Stimulated activated memory B cell treated with anti-CD40 and anti-IgM and Interleukin-4, amounts not matched to agents 10 μg/mL and 1 μg/mL and 100 μg/mL, for 72 hours (primary cell): ENCODE data around the gene VPS18.

Source experiments
- ATAC-seq: fragments of 150-1000 bp; cut with Tn5 transposase; 2 replicates; pipeline ENCODE4 v1.10.0; 2021
- H3K27ac Mint-ChIP-seq: one replicate; pipeline ENCODE4 v1.8.0; 2022; ENCODE audit warnings: mild to moderate bottlenecking, mixed read lengths
- H3K27me3 Mint-ChIP-seq: one replicate; pipeline ENCODE4 v1.8.0; 2022; ENCODE audit warnings: mixed read lengths
- H3K36me3 Mint-ChIP-seq: one replicate; pipeline ENCODE4 v1.8.0; 2022; ENCODE audit warnings: mixed read lengths
- H3K4me1 Mint-ChIP-seq: one replicate; pipeline ENCODE4 v1.8.0; 2022; ENCODE audit warnings: mixed read lengths
- H3K4me3 Mint-ChIP-seq: one replicate; pipeline ENCODE4 v1.8.0; 2022; ENCODE audit warnings: mild to moderate bottlenecking, moderate library complexity, mixed read lengths
- H3K9me3 Mint-ChIP-seq: one replicate; pipeline ENCODE4 v1.8.0; 2022; ENCODE audit warnings: mixed read lengths

VPS18 gene

DNA sequence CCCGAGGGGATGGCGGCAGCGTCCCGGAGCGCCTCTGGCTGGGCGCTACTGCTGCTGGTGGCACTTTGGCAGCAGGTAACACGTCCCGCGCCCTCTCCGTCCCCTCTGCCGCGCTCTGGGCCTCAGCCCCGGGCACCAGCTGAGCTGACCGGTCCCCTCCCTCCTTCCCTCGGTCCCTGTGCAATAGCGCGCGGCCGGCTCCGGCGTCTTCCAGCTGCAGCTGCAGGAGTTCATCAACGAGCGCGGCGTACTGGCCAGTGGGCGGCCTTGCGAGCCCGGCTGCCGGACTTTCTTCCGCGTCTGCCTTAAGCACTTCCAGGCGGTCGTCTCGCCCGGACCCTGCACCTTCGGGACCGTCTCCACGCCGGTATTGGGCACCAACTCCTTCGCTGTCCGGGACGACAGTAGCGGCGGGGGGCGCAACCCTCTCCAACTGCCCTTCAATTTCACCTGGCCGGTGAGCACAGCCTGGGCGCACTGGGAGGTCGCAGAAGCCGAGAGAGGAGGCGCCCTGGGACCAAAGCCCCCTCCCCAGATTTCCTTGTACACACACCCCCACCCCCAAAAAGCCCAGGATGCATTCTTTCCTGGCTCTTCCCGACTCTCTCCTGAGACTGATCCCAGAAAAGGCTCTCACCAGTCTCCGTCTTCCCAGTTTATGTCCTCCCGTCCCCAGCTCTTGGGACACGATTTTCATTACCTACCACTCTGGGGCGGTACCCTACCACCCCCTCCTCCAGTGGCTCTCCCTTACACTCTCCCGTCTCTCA lies 35.6 kb downstream of the VPS18 start:
- peaks cover 52% of the 10 kb centered on the region for H3K4me1 Mint-ChIP-seq
- peaks cover 84% of the 10 kb centered on the region for H3K27me3 Mint-ChIP-seq
- ATAC-seq = no peak
- peak overlapping the region; percentile 75 for H3K4me3 Mint-ChIP-seq
- H3K36me3 Mint-ChIP-seq = no peaks in the 10 kb centered on the region
- H3K27ac Mint-ChIP-seq = no peak overlapping the region
- no peaks in the 10 kb centered on the region for H3K9me3 Mint-ChIP-seq

GRCh38 chr15:40930430-40931299 lies 36.4 kb downstream of the VPS18 start:
- ATAC-seq = no peak
- no peaks in the 10 kb centered on the region for H3K9me3 Mint-ChIP-seq
- peak overlapping the region; percentile 75 for H3K4me3 Mint-ChIP-seq
- peaks cover 52% of the 10 kb centered on the region for H3K4me1 Mint-ChIP-seq
- no peaks in the 10 kb centered on the region for H3K36me3 Mint-ChIP-seq
- no peak overlapping the region for H3K27ac Mint-ChIP-seq
- H3K27me3 Mint-ChIP-seq = peaks cover 76% of the 10 kb centered on the region

DNA sequence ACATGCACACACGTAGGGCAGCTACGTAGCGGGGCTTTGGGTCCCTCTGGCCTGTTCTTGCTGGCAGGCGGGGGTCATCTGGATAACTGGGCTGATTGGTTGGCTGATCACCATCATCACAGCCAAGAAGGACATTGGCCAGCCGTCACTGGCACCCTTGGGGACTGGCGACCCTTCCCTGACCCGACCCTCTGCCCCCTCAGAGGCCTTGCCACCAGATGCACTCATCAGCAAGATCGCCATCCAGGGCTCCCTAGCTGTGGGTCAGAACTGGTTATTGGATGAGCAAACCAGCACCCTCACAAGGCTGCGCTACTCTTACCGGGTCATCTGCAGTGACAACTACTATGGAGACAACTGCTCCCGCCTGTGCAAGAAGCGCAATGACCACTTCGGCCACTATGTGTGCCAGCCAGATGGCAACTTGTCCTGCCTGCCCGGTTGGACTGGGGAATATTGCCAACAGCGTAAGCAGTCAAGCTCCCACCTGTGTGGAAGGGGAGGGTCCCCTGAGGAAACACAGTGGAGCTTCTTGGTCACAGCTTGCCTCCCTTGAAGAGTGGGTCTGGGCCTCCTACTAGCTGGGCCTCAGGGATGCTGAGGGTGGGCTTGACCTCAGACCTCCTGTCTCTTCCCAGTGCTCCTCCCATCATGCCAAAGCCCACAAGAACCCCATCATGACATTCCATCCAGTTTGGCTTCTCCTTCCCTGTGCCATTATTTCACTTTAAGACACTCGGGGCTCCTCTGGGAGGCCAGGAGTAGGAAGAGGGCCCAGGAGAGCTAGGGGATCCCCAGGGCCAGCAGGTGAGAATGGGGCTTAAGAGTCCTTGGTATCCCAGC lies 37.3 kb downstream of the VPS18 start:
- peak overlapping the region; percentile 75 for H3K4me3 Mint-ChIP-seq
- no peak for ATAC-seq
- no peak overlapping the region for H3K27ac Mint-ChIP-seq
- no peaks in the 10 kb centered on the region for H3K36me3 Mint-ChIP-seq
- H3K27me3 Mint-ChIP-seq = peaks cover 68% of the 10 kb centered on the region
- H3K9me3 Mint-ChIP-seq = no peaks in the 10 kb centered on the region
- H3K4me1 Mint-ChIP-seq = peaks cover 45% of the 10 kb centered on the region

DNA sequence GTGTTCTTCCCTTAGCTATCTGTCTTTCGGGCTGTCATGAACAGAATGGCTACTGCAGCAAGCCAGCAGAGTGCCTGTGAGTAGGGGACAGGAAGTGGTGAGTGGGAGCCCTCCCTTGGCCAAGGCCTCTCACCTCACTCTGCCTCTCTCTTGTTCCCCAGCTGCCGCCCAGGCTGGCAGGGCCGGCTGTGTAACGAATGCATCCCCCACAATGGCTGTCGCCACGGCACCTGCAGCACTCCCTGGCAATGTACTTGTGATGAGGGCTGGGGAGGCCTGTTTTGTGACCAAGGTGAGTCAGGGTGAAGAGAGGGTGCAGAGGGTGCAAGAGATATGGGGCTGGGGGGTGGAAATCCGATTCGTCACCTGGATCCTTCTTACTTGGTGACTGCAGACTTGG lies 37.9 kb downstream of the VPS18 start:
- H3K27me3 Mint-ChIP-seq = peaks cover 61% of the 10 kb centered on the region
- H3K4me3 Mint-ChIP-seq = no peak overlapping the region
- no peaks in the 10 kb centered on the region for H3K9me3 Mint-ChIP-seq
- H3K4me1 Mint-ChIP-seq = peaks cover 39% of the 10 kb centered on the region
- no peak overlapping the region for H3K27ac Mint-ChIP-seq
- ATAC-seq = no peak
- no peaks in the 10 kb centered on the region for H3K36me3 Mint-ChIP-seq

DNA sequence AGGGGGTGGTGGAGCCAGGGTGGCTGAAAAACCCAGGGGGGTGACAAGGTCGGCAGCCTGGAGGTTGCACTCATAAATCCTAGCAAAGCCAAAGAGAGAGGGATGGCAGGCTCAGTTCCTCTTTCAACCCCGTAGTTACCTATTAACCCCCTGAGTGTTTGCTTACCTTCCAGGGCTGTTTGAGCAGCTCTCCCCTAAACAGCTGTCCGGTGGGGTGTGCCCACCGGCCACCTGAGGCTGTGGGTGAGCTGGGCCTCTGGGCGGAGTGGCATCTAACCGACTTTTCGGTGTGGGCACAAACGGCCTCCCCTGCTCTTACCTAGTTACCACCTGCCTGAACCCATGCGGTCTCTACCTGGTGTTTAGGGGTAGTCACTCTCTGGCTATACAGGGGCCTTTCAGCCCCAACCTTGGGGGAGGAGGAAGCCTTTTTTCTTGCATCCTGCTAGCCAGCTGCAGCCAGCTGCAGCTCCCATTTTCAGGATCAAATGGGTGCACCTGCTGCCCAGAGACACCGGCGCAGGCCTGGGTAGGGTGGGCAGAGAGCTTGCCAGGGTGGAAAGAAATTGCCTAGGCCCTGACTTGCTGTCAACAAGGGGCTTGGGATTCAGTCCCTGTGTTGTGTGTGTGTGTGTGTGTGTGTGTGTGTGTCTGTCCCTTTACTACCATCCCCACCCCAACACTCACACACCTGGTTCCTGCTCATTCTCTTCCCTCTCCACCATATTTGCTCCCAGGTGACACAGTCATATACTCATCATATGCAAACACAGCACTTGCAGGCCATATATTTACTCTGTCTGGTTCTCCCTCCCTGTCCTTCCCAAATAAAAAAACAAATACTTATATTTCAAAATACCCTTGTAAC lies 38.6 kb downstream of the VPS18 start:
- peaks cover 56% of the 10 kb centered on the region for H3K27me3 Mint-ChIP-seq
- no peaks in the 10 kb centered on the region for H3K36me3 Mint-ChIP-seq
- no peak for ATAC-seq
- H3K27ac Mint-ChIP-seq = no peak overlapping the region
- H3K9me3 Mint-ChIP-seq = no peaks in the 10 kb centered on the region
- H3K4me3 Mint-ChIP-seq = no peak overlapping the region
- peaks cover 35% of the 10 kb centered on the region for H3K4me1 Mint-ChIP-seq

DNA sequence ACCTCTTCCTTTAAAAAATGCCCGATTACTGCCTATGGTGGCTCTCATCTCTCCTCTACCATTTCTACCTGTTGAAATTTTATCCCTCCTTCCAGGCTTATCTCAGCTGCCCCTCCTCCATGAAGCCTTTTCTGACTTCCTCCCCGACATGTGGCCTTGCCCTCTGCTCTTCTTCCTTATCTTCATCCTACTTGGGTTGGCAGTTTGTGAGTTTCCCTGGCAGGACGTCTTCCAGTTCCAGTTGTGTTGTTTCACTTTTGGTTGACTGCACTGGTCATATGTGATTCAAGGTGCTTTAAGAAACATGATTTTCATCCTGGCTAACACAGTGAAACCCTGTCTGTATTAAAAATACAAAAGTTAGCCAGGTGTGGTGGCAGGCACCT lies 39.3 kb downstream of the VPS18 start:
- peaks cover 32% of the 10 kb centered on the region for H3K4me1 Mint-ChIP-seq

GRCh38 chr15:40934457-40934856 lies 40.2 kb downstream of the VPS18 start:
- peaks cover 23% of the 10 kb centered on the region for H3K4me1 Mint-ChIP-seq
- H3K27ac Mint-ChIP-seq = no peak overlapping the region
- no peak for ATAC-seq
- no peaks in the 10 kb centered on the region for H3K36me3 Mint-ChIP-seq
- H3K4me3 Mint-ChIP-seq = no peak overlapping the region
- peaks cover 42% of the 10 kb centered on the region for H3K27me3 Mint-ChIP-seq
- no peaks in the 10 kb centered on the region for H3K9me3 Mint-ChIP-seq

More for the DNA sequence above, 39.3 kb downstream of the VPS18 start:
- no peak overlapping the region for H3K4me3 Mint-ChIP-seq
- no peaks in the 10 kb centered on the region for H3K9me3 Mint-ChIP-seq
- peaks cover 52% of the 10 kb centered on the region for H3K27me3 Mint-ChIP-seq
- no peaks in the 10 kb centered on the region for H3K36me3 Mint-ChIP-seq
- H3K27ac Mint-ChIP-seq = no peak overlapping the region
- no peak for ATAC-seq

- Mint-ChIP-seq H3K27ac (no peak overlapping the region), H3K4me1 (peaks cover 19% of the 10 kb centered on the region), H3K27me3 (peaks cover 24% of the 10 kb centered on the region), H3K9me3 (no peaks in the 10 kb centered on the region), H3K4me3 (no peak overlapping the region), H3K36me3 (no peaks in the 10 kb centered on the region)
- no peak for ATAC-seq
Measured at GRCh38 chr15:40936234-40936708, 42.0 kb downstream of the VPS18 start.

DNA sequence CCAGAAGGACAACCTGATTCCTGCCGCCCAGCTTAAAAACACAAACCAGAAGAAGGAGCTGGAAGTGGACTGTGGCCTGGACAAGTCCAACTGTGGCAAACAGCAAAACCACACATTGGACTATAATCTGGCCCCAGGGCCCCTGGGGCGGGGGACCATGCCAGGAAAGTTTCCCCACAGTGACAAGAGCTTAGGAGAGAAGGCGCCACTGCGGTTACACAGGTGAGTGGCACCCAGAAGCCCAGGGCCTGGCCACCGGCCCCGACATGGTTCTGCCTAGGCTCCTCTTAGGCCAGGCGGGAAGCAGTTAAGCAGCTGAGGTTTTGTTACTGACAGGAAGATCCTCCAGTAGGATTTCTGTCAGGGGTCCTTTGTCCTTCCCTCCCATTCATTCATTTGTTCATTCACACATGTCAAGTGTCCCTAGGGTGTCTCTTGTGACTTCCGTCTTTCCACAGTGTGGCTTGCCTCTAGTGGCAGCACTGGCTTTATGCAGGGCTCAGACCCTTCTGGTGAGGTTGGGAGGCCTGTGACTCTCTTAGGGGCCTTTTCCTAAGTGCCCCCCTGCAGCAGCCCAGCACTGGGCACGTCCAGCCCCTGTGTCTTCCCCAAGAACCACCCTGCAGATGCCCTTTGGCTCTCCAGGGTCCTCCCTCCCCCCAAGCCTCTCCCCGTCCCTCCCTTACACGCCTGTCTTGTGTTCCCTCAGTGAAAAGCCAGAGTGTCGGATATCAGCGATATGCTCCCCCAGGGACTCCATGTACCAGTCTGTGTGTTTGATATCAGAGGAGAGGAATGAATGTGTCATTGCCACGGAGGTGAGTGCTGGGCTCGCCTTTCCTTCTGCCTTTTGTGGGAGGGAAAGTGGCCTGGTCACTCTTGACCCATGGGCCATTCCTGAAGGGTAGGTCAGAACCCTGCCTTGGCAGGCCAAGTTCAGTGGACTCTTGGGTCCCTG lies 42.7 kb downstream of the VPS18 start:
- H3K4me3 Mint-ChIP-seq = no peak overlapping the region
- H3K4me1 Mint-ChIP-seq = peaks cover 15% of the 10 kb centered on the region
- peaks cover 17% of the 10 kb centered on the region for H3K27me3 Mint-ChIP-seq
- H3K27ac Mint-ChIP-seq = no peak overlapping the region
- ATAC-seq = no peak
- H3K36me3 Mint-ChIP-seq = no peaks in the 10 kb centered on the region
- H3K9me3 Mint-ChIP-seq = no peaks in the 10 kb centered on the region

- no peak for ATAC-seq
- Mint-ChIP-seq H3K27ac (no peak overlapping the region), H3K9me3 (no peaks in the 10 kb centered on the region), H3K4me1 (peaks cover 20% of the 10 kb centered on the region), H3K4me3 (no peak overlapping the region), H3K27me3 (peaks cover 9% of the 10 kb centered on the region), H3K36me3 (no peaks in the 10 kb centered on the region)
Measured at GRCh38 chr15:40937762-40938535, 43.7 kb downstream of the VPS18 start.

DNA sequence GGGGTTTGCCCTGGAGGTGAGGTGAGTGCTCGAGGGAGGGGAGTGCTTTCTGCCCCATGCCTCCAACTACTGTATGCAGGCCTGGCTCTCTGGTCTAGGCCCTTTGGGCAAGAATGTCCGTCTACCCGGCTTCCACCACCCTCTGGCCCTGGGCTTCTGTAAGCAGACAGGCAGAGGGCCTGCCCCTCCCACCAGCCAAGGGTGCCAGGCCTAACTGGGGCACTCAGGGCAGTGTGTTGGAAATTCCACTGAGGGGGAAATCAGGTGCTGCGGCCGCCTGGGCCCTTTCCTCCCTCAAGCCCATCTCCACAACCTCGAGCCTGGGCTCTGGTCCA lies 44.3 kb downstream of the VPS18 start:
- ATAC-seq = no peak
- no peaks in the 10 kb centered on the region for H3K36me3 Mint-ChIP-seq
- H3K4me1 Mint-ChIP-seq = peaks cover 23% of the 10 kb centered on the region
- peak overlapping the region; percentile 4 for H3K27ac Mint-ChIP-seq
- H3K27me3 Mint-ChIP-seq = peaks cover 4% of the 10 kb centered on the region
- no peak overlapping the region for H3K4me3 Mint-ChIP-seq
- H3K9me3 Mint-ChIP-seq = no peaks in the 10 kb centered on the region

DNA sequence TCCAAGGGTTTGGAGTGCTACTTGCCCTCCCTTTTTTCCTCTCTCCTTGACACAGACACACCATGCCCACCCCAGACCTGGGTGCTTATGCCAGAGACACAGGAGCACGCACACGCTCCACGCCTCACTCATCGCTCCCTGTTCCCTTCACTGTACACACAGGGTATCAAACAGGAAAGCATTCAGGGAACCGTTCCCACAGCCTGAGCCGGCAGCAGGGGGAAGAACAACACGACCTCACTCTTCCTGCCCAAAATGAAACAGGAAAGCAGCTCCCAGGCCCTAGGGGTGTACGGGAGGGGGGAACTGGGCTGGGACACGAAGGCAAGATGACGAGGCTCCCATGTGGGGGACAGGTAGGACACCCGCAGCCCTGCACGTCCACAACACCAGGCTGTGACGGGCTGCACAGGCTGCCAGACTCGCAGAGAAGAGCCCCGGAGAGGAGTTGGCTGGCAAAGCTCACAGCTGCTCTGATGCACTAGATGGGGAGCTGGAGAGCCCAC lies 46.1 kb downstream of the VPS18 start:
- Mint-ChIP-seq H3K4me3 (peak overlapping the region; percentile 2), H3K4me1 (peaks cover 23% of the 10 kb centered on the region), H3K36me3 (no peaks in the 10 kb centered on the region), H3K27ac (peak overlapping the region; percentile 53), H3K9me3 (no peaks in the 10 kb centered on the region), H3K27me3 (no peaks in the 10 kb centered on the region)
- ATAC-seq = no peak

DNA sequence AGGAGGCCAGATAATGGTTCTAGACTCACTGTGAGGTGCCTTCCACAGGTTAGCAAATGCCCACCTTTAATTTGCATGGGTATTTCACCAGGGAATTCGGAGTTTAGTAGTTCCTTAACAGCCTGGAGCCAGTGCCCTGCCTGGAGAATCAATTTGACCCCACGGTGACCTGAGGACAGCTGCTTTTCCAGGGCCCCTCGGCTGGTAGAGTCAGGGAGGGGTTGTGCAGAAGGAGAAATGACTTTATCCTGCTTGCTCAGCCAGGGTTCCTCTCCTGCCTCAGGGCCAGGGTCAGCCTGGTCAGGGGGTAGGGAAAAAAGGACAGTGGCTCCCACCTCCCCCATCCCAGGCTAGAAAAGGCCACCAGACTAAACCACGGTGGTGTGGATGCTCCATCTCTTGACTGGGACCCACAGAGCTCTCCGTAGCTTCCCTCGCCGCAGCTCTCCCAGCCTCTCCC lies 46.8 kb downstream of the VPS18 start:
- Mint-ChIP-seq H3K4me3 (peak overlapping the region; percentile 60), H3K27ac (peak overlapping the region; percentile 63)

More for the DNA sequence above, 46.8 kb downstream of the VPS18 start:
- no peak for ATAC-seq
- Mint-ChIP-seq H3K27me3 (no peaks in the 10 kb centered on the region), H3K36me3 (no peaks in the 10 kb centered on the region), H3K4me1 (peaks cover 23% of the 10 kb centered on the region), H3K9me3 (no peaks in the 10 kb centered on the region)
